PC-3 (cell line): ENCODE results near the gene CCNI2. TPM values are rescaled to one million over a fixed set of nuclear protein-coding genes. Genes with fewer than 3 reads are reported as not detected.

Experiments used
- ATAC-seq: fragments of 200-7000 bp; cut with Tn5 transposase; 2 replicates; pipeline ENCODE4 v1.9.1; 2020; ENCODE audit warnings: mild to moderate bottlenecking, moderate library complexity
- BruUV-seq: library from RNA; stranded (reverse); fragments of 400-500 nt; replicated peaks from 2 replicates; lab custom pipeline; 2021; lab: Mats Ljungman, UMichigan
- CTCF ChIA-PET: fragments of 300-600 bp; sonication (Branson Sonifier 250); formaldehyde crosslinking; loops from one replicate; lab custom pipeline; 2022; ENCODE audit warnings: antibody characterized with exemption; lab: Charles Lee
- POLR2A ChIA-PET: fragments of 300-600 bp; sonication (Branson Sonifier 250); formaldehyde crosslinking; loops from one replicate; lab custom pipeline; 2022; ENCODE audit warnings: antibody characterized with exemption; ENCODE audit not compliant: unreplicated experiment; lab: Charles Lee
- DNase-seq: peaks from one replicate; pipeline ENCODE4 v3.0.0-alpha.2; 2015
- H2AFZ ChIP-seq: fragments of 300-600 bp; sonication (generic); 2 replicates; pipeline ENCODE4 v1.6.0; 2016; ENCODE audit warnings: antibody characterized with exemption, low read length
- H3F3A ChIP-seq: fragments of 300-600 bp; sonication (generic); one replicate; pipeline ENCODE4 v1.6.0; 2017; ENCODE audit warnings: antibody characterized with exemption, low read length, control low read depth, mild to moderate bottlenecking; ENCODE audit not compliant: unreplicated experiment
- H3K27ac ChIP-seq: fragments of 300-600 bp; sonication (generic); 2 replicates; pipeline ENCODE4 v1.5.1; 2016; ENCODE audit warnings: mild to moderate bottlenecking, low read length
- H3K27me3 ChIP-seq: fragments of 300-600 bp; sonication (generic); 2 replicates; pipeline ENCODE4 v1.6.1; 2016; ENCODE audit warnings: low read length, mixed read lengths
- H3K36me3 ChIP-seq: fragments of 300-600 bp; sonication (generic); 2 replicates; pipeline ENCODE4 v1.6.1; 2016; ENCODE audit warnings: low read depth, mixed run types, low read length, mixed read lengths
- H3K4me1 ChIP-seq: fragments of 300-600 bp; sonication (generic); 2 replicates; pipeline ENCODE4 v1.5.1; 2016; ENCODE audit warnings: low read length; ENCODE audit not compliant: insufficient read depth
- H3K4me2 ChIP-seq: fragments of 300-600 bp; sonication (generic); 2 replicates; pipeline ENCODE4 v1.6.0; 2016; ENCODE audit warnings: low read length
- H3K4me3 ChIP-seq: fragments of 300-600 bp; sonication (generic); 2 replicates; pipeline ENCODE4 v1.5.1; 2016; ENCODE audit warnings: mild to moderate bottlenecking, low read length, mixed read lengths
- H3K79me2 ChIP-seq: fragments of 300-600 bp; sonication (generic); 2 replicates; pipeline ENCODE4 v1.6.1; 2017; ENCODE audit warnings: low read length, mixed read lengths
- H3K9ac ChIP-seq: fragments of 300-600 bp; sonication (generic); 2 replicates; pipeline ENCODE4 v1.6.0; 2016; ENCODE audit warnings: mild to moderate bottlenecking, low read length
- H3K9me2 ChIP-seq: fragments of 300-600 bp; sonication (generic); replicated peaks from 2 replicates; pipeline ENCODE4 v1.6.1; 2016; ENCODE audit warnings: mixed run types, low read length, mixed read lengths
- H3K9me3 ChIP-seq: fragments of 300-600 bp; sonication (generic); 2 replicates; pipeline ENCODE4 v1.6.1; 2016; ENCODE audit warnings: low read length, mixed read lengths
- H4K20me1 ChIP-seq: fragments of 300-600 bp; sonication (generic); 2 replicates; pipeline ENCODE4 v1.6.1; 2016; ENCODE audit warnings: low read length, mixed read lengths
- CTCF ChIP-seq: fragments of 300-600 bp; sonication (generic); conservative IDR thresholded peaks from 2 replicates; pipeline ENCODE4 v1.5.1; 2017; ENCODE audit warnings: antibody characterized with exemption, low read depth, mild to moderate bottlenecking, low read length
- EZH2 ChIP-seq: fragments of 300-600 bp; sonication (generic); IDR thresholded peaks from one replicate; pipeline ENCODE4 v1.6.1; 2017; ENCODE audit warnings: antibody characterized with exemption, mild to moderate bottlenecking, low read length; ENCODE audit not compliant: unreplicated experiment
- EZH2phosphoT487 ChIP-seq: fragments of 300-600 bp; sonication (generic); IDR thresholded peaks from 2 replicates; pipeline ENCODE4 v1.6.1; 2018; ENCODE audit warnings: mild to moderate bottlenecking, antibody characterized with exemption, low read length, borderline replicate concordance
- intact Hi-C: fragments of 100-400 bp; cut with micrococcal nuclease; formaldehyde crosslinking; loops from 2 replicates; pipeline ENCODE4 v1.9.0; 2023
- total RNA-seq: library from RNA; depleted of rRNA; stranded (reverse); fragments of >200 nt; gene quantifications from 2 replicates; pipeline ENCODE4 v1.2.3, GENCODE V29; 2014

CCNI2 gene
- total RNA-seq, 1 experiment from 2014 or later: not detected

- ATAC-seq (peak; percentile 57), DNase-seq (peak; percentile 3)
- Histone ChIP-seq H3K27me3 (no peaks in the 10 kb centered on the region), H3K27ac (no peak overlapping the region), H3K4me2 (no peak overlapping the region), H4K20me1 (no peaks in the 10 kb centered on the region), H3K9ac (no peak overlapping the region), H2AFZ (no peak overlapping the region), H3K9me3 (no peaks in the 10 kb centered on the region), H3K36me3 (no peaks in the 10 kb centered on the region), H3F3A (no peaks in the 10 kb centered on the region), H3K4me3 (no peak overlapping the region), H3K9me2 (no peaks in the 10 kb centered on the region), H3K79me2 (no peaks in the 10 kb centered on the region), H3K4me1 (no peaks in the 10 kb centered on the region)
- POLR2A ChIA-PET: interaction anchor here (0.6 kb wide), 1 partner anchor 136 kb away, joined by 8 read pairs; no protein-coding TSS in a partner anchor
- TF ChIP-seq CTCF: 0 out of 2 replicates have a peak, but pooled peaks have one; percentile 23
- TF ChIP-seq EZH2phosphoT487: no peak
- CTCF ChIA-PET: interaction anchor here (0.6 to 1.2 kb wide), 4 partner anchors 36 to 65 kb away, joined by 4 to 12 read pairs (median 7); partner anchors contain the start of gene SOWAHA
- BruUV-seq: no TSS peak
- intact Hi-C loops: loop anchor here (5.0 kb wide), 1 partner anchor 67 kb away; no protein-coding TSS in a partner anchor
These were observed 7.7 kb downstream of the CCNI2 start for GRCh38 chr5:132754947-132755346.

- CTCF ChIA-PET: interaction anchor here (0.7 kb wide), 1 partner anchor 64 kb away, joined by 8 read pairs; no protein-coding TSS in a partner anchor
- ATAC-seq: no peak
- no peaks in the 10 kb centered on the region for H3K9me3 ChIP-seq
- H3K27me3 ChIP-seq: no peaks in the 10 kb centered on the region
- no peak for TF ChIP-seq EZH2
- TF ChIP-seq EZH2phosphoT487: no peak
- no peak for TF ChIP-seq CTCF
- intact Hi-C loops: loop anchor here (5.0 kb wide), 1 partner anchor 66 kb away; no protein-coding TSS in a partner anchor
- no peaks in the 10 kb centered on the region for H3F3A ChIP-seq
- H3K36me3 ChIP-seq: no peaks in the 10 kb centered on the region
- H3K9ac ChIP-seq: no peak overlapping the region
- H3K4me3 ChIP-seq: no peak overlapping the region
- no peaks in the 10 kb centered on the region for H3K4me1 ChIP-seq
- DNase-seq: no peak
- H4K20me1 ChIP-seq: no peaks in the 10 kb centered on the region
- BruUV-seq: no TSS peak
- no peak overlapping the region for H3K4me2 ChIP-seq
- H3K9me2 ChIP-seq: no peaks in the 10 kb centered on the region
- H3K27ac ChIP-seq: no peak overlapping the region
- POLR2A ChIA-PET: no interaction called here
- no peaks in the 10 kb centered on the region for H3K79me2 ChIP-seq
- no peak overlapping the region for H2AFZ ChIP-seq
These were observed 9.3 kb downstream of the CCNI2 start for GRCh38 chr5:132756542-132756941.

GRCh38 chr5:132758451-132758850, 11.2 kb downstream of the CCNI2 start:
- Histone ChIP-seq H3K27ac (no peak overlapping the region), H4K20me1 (no peaks in the 10 kb centered on the region), H3K4me3 (no peak overlapping the region), H2AFZ (no peak overlapping the region), H3F3A (no peaks in the 10 kb centered on the region), H3K4me1 (no peaks in the 10 kb centered on the region), H3K36me3 (no peaks in the 10 kb centered on the region; the same call in 1 of the 2 replicates), H3K9ac (no peak overlapping the region), H3K79me2 (no peaks in the 10 kb centered on the region), H3K9me2 (no peaks in the 10 kb centered on the region), H3K9me3 (no peaks in the 10 kb centered on the region), H3K4me2 (no peak overlapping the region), H3K27me3 (no peaks in the 10 kb centered on the region)
- ATAC-seq (no peak), DNase-seq (no peak)
- TF ChIP-seq CTCF (no peak), EZH2phosphoT487 (no peak), EZH2 (no peak)
- intact Hi-C loops: loop anchor here (5.0 kb wide), 1 partner anchor 64 kb away; no protein-coding TSS in a partner anchor
- no TSS peak for BruUV-seq
- ChIA-PET CTCF (interaction anchor here (0.6 kb wide), 1 partner anchor 291 kb away, joined by 4 read pairs; no protein-coding TSS in a partner anchor), POLR2A (no interaction called here)
